K562 (cell line): ENCODE measurements around the gene IQGAP3. TPM values are rescaled to one million over a fixed set of nuclear protein-coding genes. Genes with fewer than 3 reads are reported as not detected.

Experiments
- CREM ChIP-seq: IDR thresholded peaks from 2 replicates; pipeline ENCODE4 v1.6.1; 2014; ENCODE audit warnings: antibody characterized with exemption, low read depth
- SMAD3 ChIP-seq: fragments of 450-650 bp; formaldehyde crosslinking; conservative IDR thresholded peaks from 2 replicates; pipeline ENCODE4 v1.4.0; 2020; ENCODE audit warnings: mild to moderate bottlenecking
- TSC22D4 ChIP-seq: fragments of 450-650 bp; IDR thresholded peaks from 2 replicates; pipeline ENCODE4 v1.6.1; 2016; ENCODE audit warnings: missing genetic modification characterization, missing biosample characterization, control low read depth
- ZC3H4 ChIP-seq: sonication (generic); formaldehyde crosslinking; IDR thresholded peaks from 2 replicates; pipeline ENCODE4 v1.9.0; 2021; ENCODE audit warnings: missing genetic modification reagents, borderline replicate concordance
- ZNF668 ChIP-seq: fragments of 250-450 bp; sonication (Bioruptor Pico); IDR thresholded peaks from 2 replicates; pipeline ENCODE4 v1.8.0; 2022; ENCODE audit warnings: mild to moderate bottlenecking, inconsistent platforms
- ZNF77 ChIP-seq: fragments of 250-450 bp; sonication (Bioruptor Pico); IDR thresholded peaks from 2 replicates; pipeline ENCODE4 v1.5.0; 2020
- ZNF780A ChIP-seq: fragments of 250-450 bp; sonication (Bioruptor Pico); IDR thresholded peaks from 2 replicates; pipeline ENCODE4 v1.5.0; 2021; ENCODE audit warnings: mild to moderate bottlenecking
- polyA plus RNA-seq, 8 experiments: library from polyadenylated mRNA; depleted of rRNA in 4 of 8; stranded (reverse) in 5 of 8; unstranded in 3 of 8; fragments of >200 nt; fragmentation: Nextera tagmentation in 2 of 8; fragmentation: Illumina TruSeq in 1 of 8; extraction: Ambion mirVana in 2 of 8; extraction: Trizol in 1 of 8; gene quantifications; 2 replicates each; pipeline versions ENCODE4 v1.2.1 to v1.2.3, GENCODE V29; 2011 to 2014; ENCODE audit warnings: inconsistent platforms in 1 of 8, missing spikeins in 1 of 8
- total RNA-seq, 7 experiments: library from RNA; depleted of rRNA in 6 of 7; stranded (reverse); fragments of >200 nt in 6 of 7; fragmentation: Illumina TruSeq in 2 of 7; extraction: Trizol in 2 of 7; gene quantifications; 2 replicates each; pipeline versions ENCODE4 v1.2.1 to v1.2.3, GENCODE V29; 2011 to 2021; ENCODE audit warnings: low replicate concordance in 1 of 7
- TF ChIP-seq, protein P1 (sequence below): fragments of 200-600 bp; sonication (generic); IDR thresholded peaks from one replicate; pipeline ENCODE4 v1.6.1; 2012; ENCODE audit warnings: mild to moderate bottlenecking, low read depth, low read length, inconsistent platforms
- TF ChIP-seq, protein P2 (sequence below), 2 experiments: fragments of 450-650 bp in 1 of 2; sonication (generic) in 1 of 2; formaldehyde crosslinking; conservative IDR thresholded peaks; 2 replicates each; pipeline versions ENCODE4 v1.4.0 to v1.8.1; 2020 to 2022; ENCODE audit warnings: mild to moderate bottlenecking in 1 of 2, missing genetic modification reagents in 1 of 2
- TF ChIP-seq, protein P3 (sequence below): fragments of 450-650 bp; IDR thresholded peaks from 2 replicates; pipeline ENCODE4 v1.6.1; 2017; ENCODE audit warnings: antibody characterized with exemption, mild to moderate bottlenecking

Gene IQGAP3
- total and polyA plus RNA-seq, 9 of the 15 experiments (the other 6 are each of a cell fraction or from before 2014, with no cell fraction given): 1.4 to 16.6 (median 11.9) TPM

DNA sequence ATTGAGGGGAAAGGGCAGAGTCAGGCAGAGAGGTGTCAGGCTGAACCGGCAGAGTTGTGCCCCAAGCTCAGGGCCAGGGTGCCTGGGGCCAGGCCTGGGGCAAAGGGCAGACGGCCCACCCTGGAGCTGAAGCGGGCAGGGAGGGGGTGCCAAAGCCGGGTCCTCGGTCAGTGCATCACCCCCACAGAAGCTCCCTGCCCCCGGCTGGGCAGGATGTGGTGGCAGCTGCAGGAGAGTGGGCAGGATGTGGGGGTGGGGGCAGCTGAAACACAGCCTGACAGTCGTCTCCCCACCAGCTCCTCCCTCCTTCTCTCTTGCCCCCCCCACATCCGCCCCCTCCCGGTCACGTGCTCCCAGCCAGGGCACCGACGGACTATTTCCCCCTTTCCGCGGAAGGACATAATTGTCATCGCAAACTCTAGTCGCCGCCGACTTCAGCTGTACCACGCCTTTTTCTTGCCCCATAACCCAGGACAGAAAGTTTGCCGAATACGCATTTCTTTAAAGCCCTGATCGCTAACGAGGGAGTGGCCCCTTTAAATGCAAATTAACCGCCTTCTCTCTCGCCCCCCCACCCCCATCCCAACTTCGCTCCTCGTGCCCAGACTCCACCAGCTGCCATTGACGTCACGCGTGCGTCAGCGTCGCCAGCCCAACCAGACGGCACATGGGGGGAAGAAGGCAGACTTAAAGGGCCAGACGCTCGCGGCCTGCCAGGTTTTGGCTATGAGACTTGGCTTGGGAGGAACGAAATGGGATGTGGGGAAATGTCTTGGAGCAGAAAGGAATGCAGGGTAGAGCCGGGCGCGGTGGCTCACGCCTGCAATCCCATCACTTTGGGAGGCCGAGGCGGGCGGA, 67.3 kb downstream of the IQGAP3 start (continued):
- TF ChIP-seq, protein P1, sequence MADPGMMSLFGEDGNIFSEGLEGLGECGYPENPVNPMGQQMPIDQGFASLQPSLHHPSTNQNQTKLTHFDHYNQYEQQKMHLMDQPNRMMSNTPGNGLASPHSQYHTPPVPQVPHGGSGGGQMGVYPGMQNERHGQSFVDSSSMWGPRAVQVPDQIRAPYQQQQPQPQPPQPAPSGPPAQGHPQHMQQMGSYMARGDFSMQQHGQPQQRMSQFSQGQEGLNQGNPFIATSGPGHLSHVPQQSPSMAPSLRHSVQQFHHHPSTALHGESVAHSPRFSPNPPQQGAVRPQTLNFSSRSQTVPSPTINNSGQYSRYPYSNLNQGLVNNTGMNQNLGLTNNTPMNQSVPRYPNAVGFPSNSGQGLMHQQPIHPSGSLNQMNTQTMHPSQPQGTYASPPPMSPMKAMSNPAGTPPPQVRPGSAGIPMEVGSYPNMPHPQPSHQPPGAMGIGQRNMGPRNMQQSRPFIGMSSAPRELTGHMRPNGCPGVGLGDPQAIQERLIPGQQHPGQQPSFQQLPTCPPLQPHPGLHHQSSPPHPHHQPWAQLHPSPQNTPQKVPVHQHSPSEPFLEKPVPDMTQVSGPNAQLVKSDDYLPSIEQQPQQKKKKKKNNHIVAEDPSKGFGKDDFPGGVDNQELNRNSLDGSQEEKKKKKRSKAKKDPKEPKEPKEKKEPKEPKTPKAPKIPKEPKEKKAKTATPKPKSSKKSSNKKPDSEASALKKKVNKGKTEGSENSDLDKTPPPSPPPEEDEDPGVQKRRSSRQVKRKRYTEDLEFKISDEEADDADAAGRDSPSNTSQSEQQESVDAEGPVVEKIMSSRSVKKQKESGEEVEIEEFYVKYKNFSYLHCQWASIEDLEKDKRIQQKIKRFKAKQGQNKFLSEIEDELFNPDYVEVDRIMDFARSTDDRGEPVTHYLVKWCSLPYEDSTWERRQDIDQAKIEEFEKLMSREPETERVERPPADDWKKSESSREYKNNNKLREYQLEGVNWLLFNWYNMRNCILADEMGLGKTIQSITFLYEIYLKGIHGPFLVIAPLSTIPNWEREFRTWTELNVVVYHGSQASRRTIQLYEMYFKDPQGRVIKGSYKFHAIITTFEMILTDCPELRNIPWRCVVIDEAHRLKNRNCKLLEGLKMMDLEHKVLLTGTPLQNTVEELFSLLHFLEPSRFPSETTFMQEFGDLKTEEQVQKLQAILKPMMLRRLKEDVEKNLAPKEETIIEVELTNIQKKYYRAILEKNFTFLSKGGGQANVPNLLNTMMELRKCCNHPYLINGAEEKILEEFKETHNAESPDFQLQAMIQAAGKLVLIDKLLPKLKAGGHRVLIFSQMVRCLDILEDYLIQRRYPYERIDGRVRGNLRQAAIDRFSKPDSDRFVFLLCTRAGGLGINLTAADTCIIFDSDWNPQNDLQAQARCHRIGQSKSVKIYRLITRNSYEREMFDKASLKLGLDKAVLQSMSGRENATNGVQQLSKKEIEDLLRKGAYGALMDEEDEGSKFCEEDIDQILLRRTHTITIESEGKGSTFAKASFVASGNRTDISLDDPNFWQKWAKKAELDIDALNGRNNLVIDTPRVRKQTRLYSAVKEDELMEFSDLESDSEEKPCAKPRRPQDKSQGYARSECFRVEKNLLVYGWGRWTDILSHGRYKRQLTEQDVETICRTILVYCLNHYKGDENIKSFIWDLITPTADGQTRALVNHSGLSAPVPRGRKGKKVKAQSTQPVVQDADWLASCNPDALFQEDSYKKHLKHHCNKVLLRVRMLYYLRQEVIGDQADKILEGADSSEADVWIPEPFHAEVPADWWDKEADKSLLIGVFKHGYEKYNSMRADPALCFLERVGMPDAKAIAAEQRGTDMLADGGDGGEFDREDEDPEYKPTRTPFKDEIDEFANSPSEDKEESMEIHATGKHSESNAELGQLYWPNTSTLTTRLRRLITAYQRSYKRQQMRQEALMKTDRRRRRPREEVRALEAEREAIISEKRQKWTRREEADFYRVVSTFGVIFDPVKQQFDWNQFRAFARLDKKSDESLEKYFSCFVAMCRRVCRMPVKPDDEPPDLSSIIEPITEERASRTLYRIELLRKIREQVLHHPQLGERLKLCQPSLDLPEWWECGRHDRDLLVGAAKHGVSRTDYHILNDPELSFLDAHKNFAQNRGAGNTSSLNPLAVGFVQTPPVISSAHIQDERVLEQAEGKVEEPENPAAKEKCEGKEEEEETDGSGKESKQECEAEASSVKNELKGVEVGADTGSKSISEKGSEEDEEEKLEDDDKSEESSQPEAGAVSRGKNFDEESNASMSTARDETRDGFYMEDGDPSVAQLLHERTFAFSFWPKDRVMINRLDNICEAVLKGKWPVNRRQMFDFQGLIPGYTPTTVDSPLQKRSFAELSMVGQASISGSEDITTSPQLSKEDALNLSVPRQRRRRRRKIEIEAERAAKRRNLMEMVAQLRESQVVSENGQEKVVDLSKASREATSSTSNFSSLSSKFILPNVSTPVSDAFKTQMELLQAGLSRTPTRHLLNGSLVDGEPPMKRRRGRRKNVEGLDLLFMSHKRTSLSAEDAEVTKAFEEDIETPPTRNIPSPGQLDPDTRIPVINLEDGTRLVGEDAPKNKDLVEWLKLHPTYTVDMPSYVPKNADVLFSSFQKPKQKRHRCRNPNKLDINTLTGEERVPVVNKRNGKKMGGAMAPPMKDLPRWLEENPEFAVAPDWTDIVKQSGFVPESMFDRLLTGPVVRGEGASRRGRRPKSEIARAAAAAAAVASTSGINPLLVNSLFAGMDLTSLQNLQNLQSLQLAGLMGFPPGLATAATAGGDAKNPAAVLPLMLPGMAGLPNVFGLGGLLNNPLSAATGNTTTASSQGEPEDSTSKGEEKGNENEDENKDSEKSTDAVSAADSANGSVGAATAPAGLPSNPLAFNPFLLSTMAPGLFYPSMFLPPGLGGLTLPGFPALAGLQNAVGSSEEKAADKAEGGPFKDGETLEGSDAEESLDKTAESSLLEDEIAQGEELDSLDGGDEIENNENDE: no peak
- TF ChIP-seq ZNF780A: no peak
- TF ChIP-seq ZC3H4: no peak
- TF ChIP-seq CREM: peak; percentile 99
- TF ChIP-seq ZNF77 (CRISPR knock-in tag): no peak
- no peak for TF ChIP-seq SMAD3
- no peak for TF ChIP-seq TSC22D4 (tag)
- TF ChIP-seq, protein P2, sequence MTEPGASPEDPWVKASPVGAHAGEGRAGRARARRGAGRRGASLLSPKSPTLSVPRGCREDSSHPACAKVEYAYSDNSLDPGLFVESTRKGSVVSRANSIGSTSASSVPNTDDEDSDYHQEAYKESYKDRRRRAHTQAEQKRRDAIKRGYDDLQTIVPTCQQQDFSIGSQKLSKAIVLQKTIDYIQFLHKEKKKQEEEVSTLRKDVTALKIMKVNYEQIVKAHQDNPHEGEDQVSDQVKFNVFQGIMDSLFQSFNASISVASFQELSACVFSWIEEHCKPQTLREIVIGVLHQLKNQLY (CRISPR knock-in tag; conservative IDR thresholded peaks at IDR 0.05): 0 out of 4 replicates have a peak, but pooled peaks of 1 of the 2 experiments have one; percentile 82
- TF ChIP-seq, protein P3, sequence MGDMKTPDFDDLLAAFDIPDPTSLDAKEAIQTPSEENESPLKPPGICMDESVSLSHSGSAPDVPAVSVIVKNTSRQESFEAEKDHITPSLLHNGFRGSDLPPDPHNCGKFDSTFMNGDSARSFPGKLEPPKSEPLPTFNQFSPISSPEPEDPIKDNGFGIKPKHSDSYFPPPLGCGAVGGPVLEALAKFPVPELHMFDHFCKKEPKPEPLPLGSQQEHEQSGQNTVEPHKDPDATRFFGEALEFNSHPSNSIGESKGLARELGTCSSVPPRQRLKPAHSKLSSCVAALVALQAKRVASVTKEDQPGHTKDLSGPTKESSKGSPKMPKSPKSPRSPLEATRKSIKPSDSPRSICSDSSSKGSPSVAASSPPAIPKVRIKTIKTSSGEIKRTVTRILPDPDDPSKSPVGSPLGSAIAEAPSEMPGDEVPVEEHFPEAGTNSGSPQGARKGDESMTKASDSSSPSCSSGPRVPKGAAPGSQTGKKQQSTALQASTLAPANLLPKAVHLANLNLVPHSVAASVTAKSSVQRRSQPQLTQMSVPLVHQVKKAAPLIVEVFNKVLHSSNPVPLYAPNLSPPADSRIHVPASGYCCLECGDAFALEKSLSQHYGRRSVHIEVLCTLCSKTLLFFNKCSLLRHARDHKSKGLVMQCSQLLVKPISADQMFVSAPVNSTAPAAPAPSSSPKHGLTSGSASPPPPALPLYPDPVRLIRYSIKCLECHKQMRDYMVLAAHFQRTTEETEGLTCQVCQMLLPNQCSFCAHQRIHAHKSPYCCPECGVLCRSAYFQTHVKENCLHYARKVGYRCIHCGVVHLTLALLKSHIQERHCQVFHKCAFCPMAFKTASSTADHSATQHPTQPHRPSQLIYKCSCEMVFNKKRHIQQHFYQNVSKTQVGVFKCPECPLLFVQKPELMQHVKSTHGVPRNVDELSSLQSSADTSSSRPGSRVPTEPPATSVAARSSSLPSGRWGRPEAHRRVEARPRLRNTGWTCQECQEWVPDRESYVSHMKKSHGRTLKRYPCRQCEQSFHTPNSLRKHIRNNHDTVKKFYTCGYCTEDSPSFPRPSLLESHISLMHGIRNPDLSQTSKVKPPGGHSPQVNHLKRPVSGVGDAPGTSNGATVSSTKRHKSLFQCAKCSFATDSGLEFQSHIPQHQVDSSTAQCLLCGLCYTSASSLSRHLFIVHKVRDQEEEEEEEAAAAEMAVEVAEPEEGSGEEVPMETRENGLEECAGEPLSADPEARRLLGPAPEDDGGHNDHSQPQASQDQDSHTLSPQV: peak; percentile 82
- no peak for TF ChIP-seq ZNF668 (CRISPR knock-in tag)
